GM18498 (cell line): ENCODE data around the gene LRRC4C.
A peak's percentile ranks its signal among the peaks of the same experiment; 100 is the strongest.

Experiments used
- ATAC-seq: cut with Tn5 transposase; IDR thresholded peaks from one replicate; pipeline ENCODE4 v1.9.1; 2021; ENCODE audit warnings: mild to moderate bottlenecking, moderate library complexity; ENCODE audit not compliant: unreplicated experiment

The LRRC4C gene

DNA sequence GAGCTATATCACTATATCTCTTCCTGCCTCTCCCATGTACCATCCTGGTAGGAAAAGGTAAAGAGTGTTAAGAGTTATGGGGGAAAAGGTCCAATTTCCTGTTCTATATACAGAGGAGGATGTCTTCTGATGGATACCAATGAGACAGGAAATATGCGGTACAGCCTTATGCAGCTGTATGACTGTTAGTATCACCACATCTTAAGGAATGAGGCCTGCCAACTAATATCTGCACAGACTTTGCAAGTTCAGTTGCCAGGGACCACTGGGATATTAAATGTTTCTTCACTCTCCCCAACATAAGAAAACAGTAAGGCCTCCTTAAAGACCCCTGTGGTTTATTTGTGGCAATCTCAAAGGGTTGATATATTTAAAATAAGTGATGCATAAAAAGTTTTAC lies 1182.5 kb downstream of the LRRC4C start:
- ATAC-seq, result no peak

DNA sequence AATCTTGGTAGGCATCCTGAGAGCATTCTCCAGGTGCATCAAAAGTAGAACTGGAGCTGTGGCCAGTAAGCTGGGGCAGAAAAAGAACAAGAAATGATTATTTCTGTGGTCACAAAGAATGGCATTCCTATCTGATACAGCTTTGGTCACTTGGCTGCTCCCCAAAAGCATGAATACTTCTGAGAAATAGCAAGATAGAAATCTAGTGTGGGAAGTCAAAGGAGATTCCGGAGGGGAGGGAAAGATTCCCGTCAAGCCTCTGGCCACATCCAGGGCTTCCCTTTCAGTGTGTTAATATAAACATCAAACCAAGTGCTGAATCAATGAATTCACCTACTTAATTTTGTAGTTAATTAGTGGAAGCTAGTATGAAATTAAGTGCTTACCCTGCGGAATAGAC lies 1185.4 kb downstream of the LRRC4C start:
- ATAC-seq, result no peak

DNA sequence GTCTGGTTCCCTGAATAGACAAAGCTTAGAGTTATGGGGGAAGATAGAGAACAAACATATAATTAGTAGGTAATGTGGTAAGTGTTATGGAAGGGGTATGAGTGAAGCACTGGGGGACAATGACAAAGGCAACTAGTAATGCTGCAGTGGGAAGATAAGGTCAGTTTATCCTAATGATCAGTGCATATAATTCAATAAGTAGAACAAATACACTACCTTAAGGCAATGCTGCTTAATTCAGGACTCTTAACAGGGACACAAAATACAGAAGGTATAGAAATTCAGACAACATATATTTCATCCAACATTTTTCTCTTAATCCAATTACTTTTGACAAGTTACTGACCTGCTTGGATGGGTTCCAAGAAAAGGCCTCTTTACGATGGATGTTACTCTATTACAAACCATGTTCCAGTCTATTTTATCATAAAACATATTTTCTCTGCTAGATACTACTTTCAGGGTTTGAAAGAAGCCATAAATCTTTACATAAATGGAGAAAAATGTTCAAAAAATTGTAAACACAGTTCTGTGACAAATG lies 1186.2 kb downstream of the LRRC4C start:
- no peak for ATAC-seq

DNA sequence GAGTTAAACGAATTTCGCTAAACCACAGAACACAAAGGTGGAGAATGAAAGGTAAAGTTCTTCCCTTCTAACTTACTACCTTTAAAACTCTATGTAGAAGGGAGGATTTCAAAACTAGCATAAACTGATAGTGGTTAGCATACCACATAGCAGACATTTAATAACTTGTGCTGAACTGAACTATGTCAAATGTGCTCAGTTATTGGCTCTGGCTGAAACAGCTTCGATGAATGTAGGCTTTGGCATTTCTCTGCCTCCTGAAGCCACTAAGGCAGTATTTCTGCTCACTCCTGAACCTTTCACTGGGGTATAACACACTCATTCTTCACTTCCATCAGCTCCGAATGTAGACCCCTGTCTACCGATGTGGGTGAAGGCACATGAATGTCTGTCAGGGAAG lies 1188.1 kb downstream of the LRRC4C start:
- ATAC-seq, result no peak

DNA sequence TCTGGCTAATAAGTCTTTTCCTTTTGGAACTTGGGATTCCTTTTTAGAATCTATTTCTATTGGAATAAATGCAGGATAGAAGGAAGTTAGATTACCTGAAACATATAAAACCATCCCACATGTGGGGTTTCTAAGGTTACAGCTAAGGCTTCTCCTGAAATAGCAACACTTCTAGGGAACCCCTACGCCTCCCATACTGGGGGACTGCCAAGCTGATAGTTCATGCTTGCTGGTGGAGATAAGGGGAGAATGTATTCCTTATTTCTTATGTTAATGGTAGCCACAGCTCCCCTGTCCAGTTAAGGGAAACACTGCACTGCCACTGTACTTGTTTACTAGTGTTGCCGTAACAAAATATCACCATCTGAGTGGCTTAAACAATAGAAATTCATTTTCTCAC lies 1189.6 kb downstream of the LRRC4C start:
- no peak for ATAC-seq

DNA sequence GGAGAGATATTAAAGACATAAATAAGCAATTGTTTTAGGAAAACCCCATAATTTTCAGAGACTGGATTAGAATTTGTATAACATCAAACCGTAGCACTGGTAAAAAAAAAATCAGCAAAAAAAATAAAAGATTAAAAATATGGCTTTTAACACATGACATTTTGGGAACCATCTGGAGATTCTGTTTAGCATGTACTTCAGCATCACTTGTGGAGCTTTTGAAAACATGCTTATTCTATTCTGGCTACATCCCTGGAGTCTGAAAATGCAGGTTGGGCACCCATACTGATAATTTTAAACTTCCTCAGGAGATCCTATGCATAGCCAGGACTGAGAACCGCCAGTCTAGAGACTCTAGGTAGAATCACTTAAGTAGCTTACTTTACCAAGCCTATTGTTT lies 1190.9 kb downstream of the LRRC4C start:
- ATAC-seq, result no peak

DNA sequence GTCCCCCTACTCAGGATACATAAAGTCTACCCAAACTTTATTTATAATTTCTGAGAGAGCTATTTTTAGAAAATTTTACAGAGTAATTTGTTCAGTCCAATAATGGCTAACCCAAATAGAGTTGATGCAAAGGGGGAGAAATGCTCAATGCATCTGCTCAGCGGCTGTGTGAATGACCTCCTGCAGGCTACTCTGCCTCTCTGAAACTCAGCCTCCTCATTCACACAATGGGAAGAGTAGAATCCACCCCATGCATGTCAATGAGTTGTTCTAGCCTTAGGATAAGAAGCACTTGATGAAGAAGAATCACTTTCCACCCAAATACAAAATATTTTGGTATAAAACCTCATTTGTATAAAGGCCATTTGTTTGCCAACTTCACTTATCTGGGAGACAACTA lies 1204.0 kb downstream of the LRRC4C start:
- no peak for ATAC-seq

DNA sequence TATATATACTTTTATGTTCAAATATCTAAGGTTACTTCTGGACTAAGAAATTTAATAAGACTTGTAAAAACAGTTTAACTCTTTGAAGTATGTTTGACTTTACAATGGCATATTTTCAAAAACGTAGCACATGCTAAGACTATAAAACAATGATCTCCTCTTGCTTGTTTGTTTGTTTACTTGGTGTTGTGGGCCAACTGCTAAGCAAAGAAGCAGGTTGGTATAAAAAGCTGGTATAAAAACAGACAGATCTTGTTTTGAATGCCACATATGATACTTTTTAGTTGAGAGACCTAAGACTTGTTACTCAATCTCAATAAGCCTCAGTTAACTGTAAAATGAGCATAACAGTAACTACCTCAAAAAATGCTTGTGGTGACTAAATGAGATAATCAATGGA lies 1206.3 kb downstream of the LRRC4C start:
- no peak for ATAC-seq

DNA sequence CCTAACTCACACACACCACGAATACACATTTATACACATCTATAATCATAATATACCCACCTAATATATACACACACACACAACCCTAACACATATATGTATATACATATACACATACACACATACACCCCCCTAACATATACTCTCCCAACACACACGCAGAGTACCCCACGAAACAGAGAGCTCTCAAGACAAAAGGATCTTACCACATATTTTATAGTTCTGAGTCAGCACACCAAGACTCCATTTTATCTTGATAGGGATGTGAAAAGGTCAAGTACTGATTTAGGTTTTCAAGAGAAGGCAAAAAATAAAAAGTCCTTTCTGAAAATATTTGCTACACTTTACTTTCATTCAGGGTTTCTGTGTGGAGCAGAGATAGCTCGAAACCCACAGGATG lies 1207.2 kb downstream of the LRRC4C start:
- peak; percentile 72 for ATAC-seq

DNA sequence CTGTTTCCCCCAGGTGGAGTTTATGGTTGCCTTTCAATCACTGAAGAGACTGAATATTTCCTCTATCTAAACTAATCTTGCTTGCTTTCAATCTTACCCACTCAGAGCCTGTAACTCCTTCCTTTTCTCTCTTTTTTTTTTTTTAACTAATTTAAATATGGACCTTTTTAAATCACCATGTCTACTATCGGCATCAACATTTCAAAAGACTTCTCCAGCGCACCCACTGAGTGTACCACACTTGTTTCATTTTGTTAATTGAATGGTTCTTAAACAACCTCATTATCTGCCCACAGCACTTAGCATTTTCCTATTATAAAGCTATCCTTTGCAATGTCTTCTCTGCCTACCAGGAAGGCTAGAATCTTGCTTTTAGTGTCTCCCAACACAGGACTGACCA lies 1212.5 kb downstream of the LRRC4C start:
- no peak for ATAC-seq

DNA sequence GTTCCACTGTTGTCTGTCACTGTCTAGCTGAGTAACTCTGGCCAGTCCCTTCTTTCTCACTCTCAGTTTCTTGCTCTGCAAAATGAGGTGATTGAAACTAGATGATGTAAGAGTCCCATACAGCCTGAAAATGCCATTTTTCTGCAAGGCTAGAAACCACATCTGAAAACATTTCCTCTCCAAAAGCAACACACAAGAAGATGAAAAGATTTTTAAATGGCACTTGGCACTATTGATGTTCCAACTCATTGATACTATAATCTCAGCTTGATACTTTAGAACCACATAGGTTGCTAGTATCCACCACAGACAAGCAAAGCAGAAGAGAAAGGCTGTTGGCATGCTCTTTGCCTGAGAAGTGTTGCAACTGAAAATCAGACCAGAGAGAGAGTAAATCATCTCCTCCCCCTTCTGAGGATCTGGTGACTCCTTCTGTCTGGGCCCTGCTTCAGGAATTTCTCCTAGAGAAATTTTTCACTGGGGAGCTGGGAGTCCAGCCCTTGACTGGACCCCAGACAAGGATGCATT lies 1217.9 kb downstream of the LRRC4C start:
- peak; percentile 99 for ATAC-seq

DNA sequence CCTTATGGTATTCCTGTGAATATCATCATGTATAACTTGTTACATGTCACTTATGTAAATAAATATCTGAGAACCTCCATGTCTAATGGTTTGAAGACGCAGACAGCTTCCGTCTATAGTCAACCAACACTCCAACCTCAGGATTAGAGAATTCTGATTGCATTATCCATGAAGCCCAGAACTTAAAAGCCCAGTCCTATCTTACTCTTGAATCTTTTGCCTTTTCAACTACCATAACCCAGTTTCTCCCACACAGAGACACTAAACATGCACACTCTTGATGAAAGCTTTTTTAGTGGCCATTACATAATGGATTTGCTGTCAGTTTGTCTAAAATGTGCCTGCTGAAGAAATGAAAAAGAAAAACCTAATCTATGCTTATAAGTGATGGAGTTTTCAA lies 1219.2 kb downstream of the LRRC4C start:
- ATAC-seq, result no peak

DNA sequence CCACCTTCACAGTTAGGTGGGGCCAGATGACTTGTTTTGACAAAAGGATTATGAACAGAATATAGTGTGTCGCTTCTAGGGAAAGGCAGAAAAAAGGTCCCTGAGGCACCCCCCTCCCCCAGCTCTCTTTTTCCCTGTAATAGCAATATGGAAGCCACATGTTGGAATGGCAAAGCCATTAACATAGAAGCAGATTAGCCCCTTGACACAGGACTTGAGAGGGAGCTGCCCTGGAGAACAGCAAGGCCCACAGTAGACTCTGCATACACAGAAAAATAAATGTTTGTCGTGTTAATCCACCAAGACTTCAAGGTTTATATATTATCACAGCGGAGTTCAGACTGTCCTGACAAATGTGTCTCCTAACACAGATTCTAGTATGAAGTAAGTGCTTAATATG lies 1222.9 kb downstream of the LRRC4C start:
- no peak for ATAC-seq

DNA sequence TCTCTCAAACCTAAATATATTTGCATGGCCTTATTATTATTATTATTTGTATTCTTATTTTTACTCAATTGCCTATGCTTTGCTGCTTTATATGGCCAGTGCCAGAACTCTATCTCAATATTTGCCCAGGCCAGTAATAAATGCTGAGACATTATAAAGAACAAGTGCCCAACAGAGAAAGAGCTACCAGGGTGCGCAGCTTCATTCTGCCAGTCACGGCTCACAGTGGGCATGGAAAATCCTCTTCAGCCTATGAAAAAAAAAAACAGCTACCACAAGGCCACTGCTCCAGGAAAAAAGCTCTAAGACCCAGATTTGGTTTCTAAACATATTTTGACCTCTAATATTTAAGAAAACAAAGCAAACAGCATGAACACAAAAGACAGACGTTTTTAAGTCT lies 1223.6 kb downstream of the LRRC4C start:
- no peak for ATAC-seq

DNA sequence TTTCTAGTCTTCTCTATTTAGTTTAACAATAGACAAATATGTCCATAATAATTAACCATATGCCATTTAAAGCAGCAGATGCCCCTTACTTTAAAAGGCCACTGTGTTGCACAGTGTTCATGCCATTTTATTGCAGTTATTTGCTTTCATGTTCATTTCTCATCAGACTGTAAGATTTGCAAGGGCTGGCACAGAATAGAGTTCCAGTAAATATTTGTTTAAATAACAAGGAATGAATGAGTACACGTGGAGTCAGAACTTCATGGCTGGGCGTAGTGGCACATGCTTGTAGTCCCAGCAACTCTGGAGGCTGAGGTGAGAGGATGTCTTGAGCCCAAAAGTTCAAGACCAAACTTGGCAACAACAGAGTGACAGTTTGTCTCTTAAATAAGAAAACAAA lies 1228.6 kb downstream of the LRRC4C start:
- no peak for ATAC-seq

DNA sequence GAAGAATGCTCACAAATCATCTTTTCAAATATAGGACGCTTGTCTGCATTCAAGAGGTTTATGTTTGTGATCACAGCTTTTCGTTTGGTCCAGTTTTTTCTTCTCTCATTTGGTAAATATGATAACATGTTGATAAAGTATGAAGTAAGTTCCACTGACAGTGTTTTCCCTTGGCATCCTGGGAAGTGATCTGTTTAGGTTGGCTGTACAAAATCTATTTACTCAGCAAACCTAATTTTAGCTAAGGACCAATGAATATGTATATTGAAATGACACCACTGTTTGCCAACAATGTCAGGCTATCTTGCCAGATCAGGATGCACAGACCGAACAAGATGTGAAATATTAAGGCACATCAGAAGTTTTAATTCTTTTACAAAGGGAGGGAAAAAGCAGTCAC lies 1230.8 kb downstream of the LRRC4C start:
- ATAC-seq, result no peak

DNA sequence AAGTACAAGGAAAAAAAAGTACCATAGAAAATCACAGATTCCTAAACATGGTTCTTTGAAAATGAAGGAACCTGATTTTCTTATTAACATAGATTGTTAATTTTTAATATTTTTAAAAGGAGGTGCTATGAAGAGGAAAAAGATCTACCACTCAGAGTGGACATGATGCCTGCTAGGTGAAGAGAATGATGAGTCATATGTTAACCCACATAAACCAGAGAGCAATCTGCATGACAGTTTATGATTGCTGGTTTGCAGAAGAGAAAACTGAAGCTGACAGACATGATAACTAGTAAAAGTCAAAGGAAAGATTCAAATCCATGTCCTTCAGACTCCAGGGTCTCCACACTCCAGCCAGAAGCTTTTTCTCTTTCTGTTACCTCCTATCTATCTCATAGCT lies 1231.7 kb downstream of the LRRC4C start:
- ATAC-seq, result peak; percentile 98

DNA sequence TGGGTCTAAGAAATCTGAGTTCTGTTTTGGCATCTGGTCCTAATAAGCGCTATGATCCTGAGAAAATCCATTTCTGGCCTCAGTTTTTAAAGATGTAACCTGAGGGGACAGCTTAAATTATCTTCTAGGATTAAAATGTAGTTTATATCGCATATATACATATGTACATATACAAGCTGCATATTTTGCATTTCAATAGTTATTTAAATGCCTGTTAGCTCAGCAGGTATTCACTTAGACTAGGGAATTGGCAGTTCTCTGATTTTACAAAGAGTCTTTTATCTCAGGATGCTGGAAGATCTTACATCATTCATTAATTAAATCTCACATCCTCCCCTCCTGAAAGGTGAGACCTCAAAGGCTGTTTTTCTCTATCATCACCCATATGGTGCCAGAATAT lies 1232.8 kb downstream of the LRRC4C start:
- no peak for ATAC-seq

DNA sequence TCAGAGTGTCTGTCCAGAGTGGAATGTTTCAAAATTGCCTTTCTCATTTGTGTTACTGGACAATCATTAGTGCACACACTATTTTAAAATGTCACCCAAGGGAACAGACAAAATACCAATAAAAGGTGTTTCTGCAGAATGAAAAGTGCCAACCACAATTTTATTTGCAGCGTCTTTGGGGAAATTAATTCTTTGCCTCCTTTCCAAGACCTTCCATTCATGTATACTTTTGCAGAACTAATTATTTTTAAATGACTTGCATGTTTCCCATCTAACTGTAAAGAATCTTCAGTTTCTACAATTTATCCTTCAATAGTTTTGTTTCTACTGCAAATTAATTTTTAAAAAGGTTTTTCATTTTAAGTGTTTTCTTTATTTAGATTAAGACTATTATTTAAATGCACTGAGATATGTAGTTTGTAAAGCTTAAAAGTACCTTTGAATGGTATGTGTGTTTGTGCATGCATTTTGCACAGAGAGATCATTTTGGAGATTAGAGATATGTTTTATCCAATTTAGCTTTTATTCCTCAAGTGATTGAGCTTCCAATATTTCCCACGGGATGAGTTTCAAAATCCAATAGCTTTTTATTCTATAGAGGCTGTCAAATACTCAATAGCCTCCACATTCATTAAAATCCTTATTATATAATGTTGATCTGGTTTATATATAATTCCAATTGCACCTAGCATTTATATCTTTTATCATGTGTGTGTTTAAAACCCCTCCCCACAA lies 1235.7 kb downstream of the LRRC4C start:
- no peak for ATAC-seq

DNA sequence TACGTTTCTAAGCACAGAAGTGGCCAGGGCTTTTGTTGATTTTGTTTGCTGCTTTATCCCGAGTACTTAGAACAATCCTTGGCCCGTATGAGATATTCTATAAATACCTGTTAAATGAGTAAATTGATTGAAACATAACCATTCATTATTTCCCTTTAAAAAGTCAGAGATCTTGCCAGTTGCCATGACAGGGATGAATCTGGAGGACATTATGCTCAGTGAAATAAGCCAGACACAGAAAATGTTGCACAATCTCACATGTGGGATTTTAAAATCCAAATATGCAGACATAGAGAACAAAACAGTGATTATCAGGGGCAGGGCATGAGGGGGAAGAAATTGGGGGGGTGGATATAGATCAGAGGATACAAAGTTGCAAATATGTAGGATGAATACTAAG lies 1240.1 kb downstream of the LRRC4C start:
- no peak for ATAC-seq

DNA sequence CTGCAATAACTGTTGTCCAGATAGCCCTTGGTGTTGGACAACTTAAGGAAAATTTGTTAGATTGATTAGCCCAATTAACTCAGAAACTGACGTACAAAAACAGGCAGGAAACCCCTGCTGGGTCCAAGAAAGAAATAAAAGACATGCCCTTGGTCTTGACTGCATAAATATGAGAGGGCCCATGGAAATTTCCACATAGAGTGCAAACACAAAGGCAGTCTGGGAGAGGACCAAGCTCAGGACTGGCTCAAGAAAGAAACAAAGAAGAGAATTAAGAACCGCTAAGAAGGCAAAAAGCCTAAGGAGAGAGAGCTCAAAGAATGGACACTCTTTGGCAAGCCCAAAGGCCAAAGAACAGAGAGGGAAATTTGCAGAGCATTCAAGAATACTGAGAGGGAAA lies 1243.9 kb downstream of the LRRC4C start:
- ATAC-seq, result no peak

DNA sequence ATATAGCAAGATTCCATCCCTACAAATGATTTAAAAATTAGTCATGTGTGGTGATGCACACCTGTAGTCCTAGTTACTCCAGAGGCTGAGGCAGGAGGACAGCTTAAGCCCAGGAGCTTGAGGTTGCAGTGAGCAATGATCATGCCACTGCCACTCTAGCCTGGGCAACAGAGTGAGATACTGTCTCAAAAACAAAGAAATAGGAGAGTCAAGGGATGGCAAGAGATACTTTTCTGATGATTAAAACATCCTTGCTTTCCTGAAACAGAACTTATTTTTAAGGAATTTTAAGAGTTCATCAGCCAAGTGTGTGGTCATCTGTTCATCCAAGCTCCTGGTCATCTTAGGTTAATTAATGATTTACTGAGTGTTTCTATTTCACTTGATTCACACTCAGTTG lies 1252.0 kb downstream of the LRRC4C start:
- no peak for ATAC-seq

DNA sequence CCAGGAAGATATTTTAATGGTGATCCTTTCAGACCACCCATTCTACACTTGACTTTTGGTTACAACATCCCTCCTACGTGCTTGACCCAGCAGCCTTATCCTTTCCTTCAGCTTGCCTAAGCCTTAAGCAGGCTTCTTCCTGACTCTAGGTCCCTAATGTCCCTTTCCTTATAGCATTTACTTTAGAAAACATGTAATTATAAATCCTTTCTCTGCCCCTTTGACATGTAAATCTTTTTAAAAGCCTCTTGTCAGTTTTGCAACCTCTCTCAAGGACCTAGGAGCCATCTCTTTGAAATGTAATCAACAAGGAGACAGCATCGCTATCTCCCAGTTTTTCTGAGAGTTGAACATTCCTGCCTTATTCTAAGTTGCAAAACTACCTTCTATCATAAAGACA lies 1255.2 kb downstream of the LRRC4C start:
- no peak for ATAC-seq
